GM18508 (cell line): ENCODE measurements around the gene GDF11.
"Not testable (repeated sequence)": the region's sequence is repeated elsewhere in the genome, so short reads cannot be mapped to it uniquely, and the experiment has no call there.

Source experiments
- ATAC-seq: cut with Tn5 transposase; IDR thresholded peaks from one replicate; pipeline ENCODE4 v1.9.1; 2021; ENCODE audit warnings: moderate number of reproducible peaks; ENCODE audit not compliant: insufficient read depth, unreplicated experiment

GDF11 gene

GRCh38 chr12:55737581-55738122 lies 5.3 kb upstream of the GDF11 start:
- ATAC-seq, result no peak

- peak; percentile 80 for ATAC-seq
Observed at GRCh38 chr12:55738123-55739024, 4.5 kb upstream of the GDF11 start.

DNA sequence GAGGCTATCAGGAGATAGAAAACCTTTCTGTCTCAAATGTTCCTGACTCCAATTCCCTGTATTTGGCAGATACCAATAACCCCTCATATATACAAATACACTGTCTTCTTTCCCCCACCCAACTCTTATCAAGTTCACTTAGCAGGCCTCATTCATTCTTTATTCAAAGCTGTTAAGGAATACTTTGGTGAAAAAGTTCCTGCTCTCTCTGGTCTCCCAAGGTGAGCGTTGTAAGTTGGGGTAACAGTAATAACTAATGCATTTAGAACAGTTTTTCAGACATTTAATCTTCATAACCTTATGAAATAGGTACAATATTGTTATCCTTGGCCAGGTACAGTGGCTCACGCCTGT lies 3.9 kb upstream of the GDF11 start:
- no peak for ATAC-seq

DNA sequence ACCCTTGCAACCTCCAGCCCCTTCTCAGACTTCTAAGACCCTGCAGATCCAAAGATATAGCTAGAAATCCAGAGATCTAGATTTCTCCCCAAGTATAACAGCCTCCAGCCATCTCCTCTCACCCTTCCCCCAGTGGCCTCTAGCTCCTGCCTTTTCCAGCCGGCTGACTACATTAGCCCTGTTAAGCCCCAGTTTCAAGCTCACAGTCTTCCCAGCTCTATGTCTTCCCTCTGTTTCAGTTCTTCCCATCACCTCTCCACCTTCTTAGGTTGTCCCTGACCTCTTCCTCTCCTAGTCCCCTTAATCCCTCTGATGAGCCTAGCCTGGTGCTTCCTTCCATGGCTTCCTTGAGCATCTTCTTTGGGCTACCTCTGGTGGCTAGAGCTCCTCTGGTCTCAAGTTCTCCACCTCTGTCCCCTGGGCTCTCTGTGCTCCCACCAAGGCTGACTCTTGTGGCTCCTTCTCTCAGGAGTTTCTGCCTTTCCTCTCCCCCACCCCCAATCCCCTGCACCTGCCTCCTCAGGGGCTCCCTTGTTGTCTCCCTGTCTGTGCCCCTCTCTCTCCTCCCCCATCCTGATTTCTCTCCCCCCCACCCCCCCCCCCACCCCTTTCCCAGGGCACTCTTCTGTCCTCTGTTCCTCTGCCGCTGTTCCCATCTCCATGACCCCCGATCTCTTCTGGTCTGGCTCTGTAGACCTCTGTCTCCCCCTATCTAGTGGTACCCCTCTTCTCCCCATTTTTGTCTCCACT lies 816 bp upstream of the GDF11 start:
- ATAC-seq, result no peak

GRCh38 chr12:55743406-55744339 lies 751 bp downstream of the GDF11 start:
- ATAC-seq, result no peak

- ATAC-seq, result no peak
Observed at GRCh38 chr12:55744340-55745030, 1.6 kb downstream of the GDF11 start.

- no peak for ATAC-seq
Observed at GRCh38 chr12:55745361-55746173, 2.6 kb downstream of the GDF11 start.

DNA sequence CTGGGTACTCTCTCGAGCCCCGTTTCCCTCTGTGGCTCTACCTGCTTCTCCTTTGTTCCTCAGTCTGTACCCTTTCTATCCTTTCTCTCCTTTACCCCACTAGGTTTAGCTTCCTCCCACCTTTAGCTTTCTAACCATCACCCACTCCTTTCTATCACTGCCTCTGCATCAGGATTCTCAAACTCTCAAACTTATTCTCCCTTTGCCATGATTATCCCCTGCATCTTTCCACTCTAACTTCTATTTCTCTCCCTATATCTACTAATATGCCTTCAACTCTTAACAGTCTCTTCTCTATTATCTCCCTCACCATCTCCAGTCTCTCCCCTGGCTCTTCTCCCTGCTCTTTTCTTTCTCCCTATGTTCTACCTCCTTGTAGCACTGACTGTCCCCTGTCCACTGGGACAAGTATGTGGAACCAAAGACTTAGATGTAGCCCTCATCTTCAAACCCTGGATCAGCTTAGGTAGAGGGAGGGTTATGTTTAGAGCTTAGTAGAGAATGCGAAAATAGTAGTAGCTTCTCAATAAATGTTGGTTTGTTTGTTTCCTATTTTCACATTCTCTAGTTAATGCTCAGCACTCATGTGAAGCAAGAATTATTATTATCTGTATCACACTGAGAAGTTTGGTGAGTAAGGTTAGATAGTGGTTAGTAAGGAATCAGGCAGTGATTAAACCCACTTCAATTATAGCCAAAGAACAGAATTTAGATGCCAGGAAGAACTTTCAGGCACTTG lies 3.4 kb downstream of the GDF11 start:
- no peak for ATAC-seq

- no peak for ATAC-seq
Observed at GRCh38 chr12:55746913-55747231, 4.0 kb downstream of the GDF11 start.

GRCh38 chr12:55748230-55748993 lies 5.5 kb downstream of the GDF11 start:
- no peak for ATAC-seq

- ATAC-seq, result no peak
Observed at GRCh38 chr12:55755246-55755645, 12.3 kb downstream of the GDF11 start.

DNA sequence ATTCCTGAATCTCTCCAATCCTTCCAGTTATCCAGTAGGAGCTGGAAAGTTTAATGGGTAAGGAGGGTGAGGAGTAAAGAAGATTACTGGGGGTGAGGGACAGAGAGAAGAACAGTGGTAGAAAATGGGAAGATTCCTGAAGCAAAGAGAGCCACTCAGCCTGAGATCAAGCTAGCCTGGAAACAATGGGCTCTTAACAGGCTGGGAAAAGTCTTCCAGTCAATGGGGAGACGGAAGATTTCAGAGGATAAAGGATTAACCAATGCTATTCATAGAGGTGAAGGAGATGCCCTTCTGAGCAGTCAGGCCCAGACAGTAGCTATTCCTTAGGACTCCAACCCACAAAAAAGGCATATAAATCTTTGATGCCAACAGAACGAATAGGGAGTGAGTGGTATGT lies 14.8 kb downstream of the GDF11 start:
- ATAC-seq, result no peak

GRCh38 chr12:55758575-55758974 lies 15.7 kb downstream of the GDF11 start:
- ATAC-seq, result not testable (repeated sequence)

DNA sequence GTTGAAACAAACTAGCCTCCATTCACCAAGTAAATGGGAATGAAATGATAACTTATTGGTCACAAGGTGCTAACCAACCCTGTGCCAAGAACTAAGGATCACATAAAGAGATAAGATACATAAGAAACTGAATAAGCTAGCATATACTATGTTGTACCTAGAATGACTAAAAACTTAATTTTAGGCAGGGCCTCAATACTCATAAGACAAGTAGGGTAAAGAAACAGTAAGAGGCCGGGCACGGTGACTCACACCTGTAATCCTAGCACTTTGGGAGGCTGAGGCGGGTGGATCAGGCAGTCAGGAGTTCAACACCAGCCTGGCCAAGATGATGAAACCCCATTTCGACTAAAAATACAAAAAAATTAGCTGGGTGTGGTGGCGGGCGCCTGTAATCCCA lies 17.7 kb downstream of the GDF11 start:
- ATAC-seq, result no peak

- no peak for ATAC-seq
Observed at GRCh38 chr12:55762646-55763045, 19.7 kb downstream of the GDF11 start.

DNA sequence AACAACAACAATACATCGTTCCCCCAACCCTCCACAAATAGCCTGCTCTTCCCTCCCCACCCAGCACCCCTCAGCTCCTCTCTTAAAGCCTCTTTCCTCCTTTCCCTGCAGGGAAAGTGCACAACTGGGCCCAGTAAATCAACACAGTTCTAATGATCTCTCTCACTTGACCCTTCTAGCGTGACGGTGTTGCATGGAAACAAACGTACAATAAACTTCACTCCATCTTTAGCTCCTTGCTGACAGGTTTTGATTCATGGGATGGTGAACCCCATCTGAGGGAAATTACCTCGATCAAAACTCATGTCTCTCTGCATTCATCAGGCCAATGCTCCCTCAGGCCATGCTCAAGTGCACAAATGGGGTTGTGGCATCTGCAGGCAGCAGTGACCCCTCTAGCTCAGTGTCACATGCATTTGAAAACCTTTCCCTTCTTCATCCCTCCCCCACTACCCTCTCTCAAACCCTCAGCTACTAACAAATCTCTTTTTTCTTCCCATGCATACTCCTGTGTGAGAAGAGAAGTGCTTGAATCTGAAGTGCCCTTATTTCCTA lies 22.9 kb downstream of the GDF11 start:
- ATAC-seq, result no peak

GRCh38 chr12:55767156-55767555 lies 24.2 kb downstream of the GDF11 start:
- no peak for ATAC-seq
